Activated CD4-positive, alpha-beta T cell treated with anti-CD3 and anti-CD28 coated beads, Interleukin-2, amount 10 ng/mL, durations not matched to agents 24 days and 14 days (primary cell): ENCODE measurements around the gene TAF4B. TPM values are rescaled to one million over a fixed set of nuclear protein-coding genes. Genes with fewer than 3 reads are reported as not detected.
"Not testable (repeated sequence)": the region's sequence is repeated elsewhere in the genome, so short reads cannot be mapped to it uniquely, and the experiment has no call there.

Experiments used
- DNase-seq: peaks from one replicate; pipeline ENCODE4 v3.0.0; 2022
- H3K27ac Mint-ChIP-seq: one replicate; pipeline ENCODE4 v1.8.0; 2022; ENCODE audit warnings: mild to moderate bottlenecking, mixed read lengths
- H3K27me3 Mint-ChIP-seq: one replicate; pipeline ENCODE4 v1.8.0; 2022; ENCODE audit warnings: mixed read lengths
- H3K36me3 Mint-ChIP-seq: one replicate; pipeline ENCODE4 v1.8.0; 2022; ENCODE audit warnings: low read depth, mild to moderate bottlenecking, mixed read lengths
- H3K4me1 Mint-ChIP-seq: one replicate; pipeline ENCODE4 v1.8.0; 2021; ENCODE audit warnings: mixed read lengths
- H3K4me3 Mint-ChIP-seq: one replicate; pipeline ENCODE4 v1.8.0; 2022; ENCODE audit warnings: mild to moderate bottlenecking, moderate library complexity, mixed read lengths
- H3K9me3 Mint-ChIP-seq: one replicate; pipeline ENCODE4 v1.8.0; 2021; ENCODE audit warnings: mixed read lengths
- intact Hi-C: fragments of 100-400 bp; cut with micrococcal nuclease; formaldehyde crosslinking; loops from one replicate; pipeline ENCODE4 v1.15.1; 2023
- total RNA-seq: library from RNA; stranded (reverse); gene quantifications from 2 replicates; pipeline ENCODE4 v1.2.3, GENCODE V29; 2022

The TAF4B gene
- total RNA-seq, 1 donor from 2014 or later = 17.5 TPM

- H3K9me3 Mint-ChIP-seq = peaks cover 6% of the 10 kb centered on the region
- no peaks in the 10 kb centered on the region for H3K36me3 Mint-ChIP-seq
- H3K4me1 Mint-ChIP-seq = peaks cover 22% of the 10 kb centered on the region
- peak overlapping the region; percentile 91 for H3K27ac Mint-ChIP-seq
- DNase-seq = peak; percentile 88
- H3K4me3 Mint-ChIP-seq = peak overlapping the region; percentile 85
- intact Hi-C loops = loop anchor here (1.0 to 2.0 kb wide), 2 partner anchors 11 to 17 kb away; partner anchors contain the start of gene TAF4B
- no peaks in the 10 kb centered on the region for H3K27me3 Mint-ChIP-seq
Observed at GRCh38 chr18:26215247-26215970, 10.8 kb upstream of the TAF4B start.

- intact Hi-C loops = loop anchor here (5.0 kb wide), 3 partner anchors 33 to 322 kb away; partner anchors contain the start of gene KCTD1
- H3K4me1 Mint-ChIP-seq = peaks cover 26% of the 10 kb centered on the region
- DNase-seq = peak; percentile 69
Observed at GRCh38 chr18:26225022-26225693, 1.1 kb upstream of the TAF4B start.

GRCh38 chr18:26225915-26226228 is 373 bp upstream of the TAF4B start:
- peaks cover 6% of the 10 kb centered on the region for H3K36me3 Mint-ChIP-seq

More at GRCh38 chr18:26225022-26225693, 1.1 kb upstream of the TAF4B start:
- Mint-ChIP-seq H3K27me3 (peaks cover 8% of the 10 kb centered on the region), H3K27ac (no peak overlapping the region), H3K4me3 (peak overlapping the region; percentile 96), H3K36me3 (peaks cover 3% of the 10 kb centered on the region), H3K9me3 (no peaks in the 10 kb centered on the region)

GRCh38 chr18:26227051-26227670 is 916 bp downstream of the TAF4B start:
- no peak for DNase-seq
- Mint-ChIP-seq H3K27me3 (peaks cover 5% of the 10 kb centered on the region), H3K4me1 (peaks cover 29% of the 10 kb centered on the region), H3K9me3 (no peaks in the 10 kb centered on the region), H3K36me3 (peaks cover 9% of the 10 kb centered on the region), H3K27ac (peak overlapping the region; percentile 89), H3K4me3 (peak overlapping the region; percentile 96)
- intact Hi-C loops = loop anchor here (5.0 kb wide), 3 partner anchors 35 to 320 kb away; partner anchors contain the start of gene KCTD1

More at GRCh38 chr18:26225915-26226228, 373 bp upstream of the TAF4B start:
- intact Hi-C loops = loop anchor here (1.0 to 5.0 kb wide), 5 partner anchors 11 to 321 kb away; partner anchors contain the start of genes KCTD1 and SS18
- DNase-seq = no peak
- Mint-ChIP-seq H3K4me3 (peak overlapping the region; percentile 96), H3K27me3 (peaks cover 8% of the 10 kb centered on the region), H3K9me3 (no peaks in the 10 kb centered on the region), H3K27ac (peak overlapping the region; percentile 99), H3K4me1 (peaks cover 32% of the 10 kb centered on the region)

- intact Hi-C loops = loop anchor here (5.0 kb wide), 3 partner anchors 36 to 319 kb away; partner anchors contain the start of gene KCTD1
- peaks cover 5% of the 10 kb centered on the region for H3K27me3 Mint-ChIP-seq
- no peak overlapping the region for H3K27ac Mint-ChIP-seq
- peaks cover 11% of the 10 kb centered on the region for H3K36me3 Mint-ChIP-seq
- DNase-seq = no peak
- no peaks in the 10 kb centered on the region for H3K9me3 Mint-ChIP-seq
- peak overlapping the region; percentile 96 for H3K4me3 Mint-ChIP-seq
- peaks cover 35% of the 10 kb centered on the region for H3K4me1 Mint-ChIP-seq
Observed at GRCh38 chr18:26228562-26229260, 2.5 kb downstream of the TAF4B start.

GRCh38 chr18:26230497-26230896 is 4.3 kb downstream of the TAF4B start:
- no peak overlapping the region for H3K27ac Mint-ChIP-seq
- peak; percentile 49 for DNase-seq
- no peak overlapping the region for H3K4me3 Mint-ChIP-seq
- intact Hi-C loops = no loop called here
- no peaks in the 10 kb centered on the region for H3K27me3 Mint-ChIP-seq
- peaks cover 13% of the 10 kb centered on the region for H3K36me3 Mint-ChIP-seq
- peaks cover 34% of the 10 kb centered on the region for H3K4me1 Mint-ChIP-seq
- no peaks in the 10 kb centered on the region for H3K9me3 Mint-ChIP-seq

- DNase-seq = peak; percentile 48
- Mint-ChIP-seq H3K36me3 (peaks cover 17% of the 10 kb centered on the region), H3K4me1 (peaks cover 28% of the 10 kb centered on the region), H3K27ac (no peak overlapping the region), H3K27me3 (no peaks in the 10 kb centered on the region), H3K9me3 (no peaks in the 10 kb centered on the region), H3K4me3 (no peak overlapping the region)
- intact Hi-C loops = no loop called here
Observed at GRCh38 chr18:26233208-26233607, 7.0 kb downstream of the TAF4B start.

- H3K27ac Mint-ChIP-seq, H3K4me3 Mint-ChIP-seq, H3K27me3 Mint-ChIP-seq, intact Hi-C loops, DNase-seq, H3K9me3 Mint-ChIP-seq: not testable (repeated sequence)
- peaks cover 14% of the 10 kb centered on the region for H3K4me1 Mint-ChIP-seq
- peaks cover 25% of the 10 kb centered on the region for H3K36me3 Mint-ChIP-seq
Observed at GRCh38 chr18:26237363-26237762, 11.1 kb downstream of the TAF4B start.

- DNase-seq, H3K4me3 Mint-ChIP-seq, H3K9me3 Mint-ChIP-seq, H3K27me3 Mint-ChIP-seq, H3K27ac Mint-ChIP-seq, intact Hi-C loops: not testable (repeated sequence)
- Mint-ChIP-seq H3K4me1 (peaks cover 12% of the 10 kb centered on the region), H3K36me3 (peaks cover 33% of the 10 kb centered on the region)
Observed at GRCh38 chr18:26238718-26239117, 12.5 kb downstream of the TAF4B start.

- H3K4me3 Mint-ChIP-seq, H3K4me1 Mint-ChIP-seq, DNase-seq, H3K9me3 Mint-ChIP-seq, H3K27me3 Mint-ChIP-seq, H3K27ac Mint-ChIP-seq, intact Hi-C loops: not testable (repeated sequence)
- peaks cover 29% of the 10 kb centered on the region for H3K36me3 Mint-ChIP-seq
Observed at GRCh38 chr18:26242392-26242791, 16.1 kb downstream of the TAF4B start.

GRCh38 chr18:26245434-26245833 is 19.2 kb downstream of the TAF4B start:
- H3K27ac Mint-ChIP-seq, H3K4me1 Mint-ChIP-seq, H3K27me3 Mint-ChIP-seq, intact Hi-C loops, H3K9me3 Mint-ChIP-seq, DNase-seq, H3K4me3 Mint-ChIP-seq: not testable (repeated sequence)
- H3K36me3 Mint-ChIP-seq = peaks cover 21% of the 10 kb centered on the region

- intact Hi-C loops = no loop called here
- no peaks in the 10 kb centered on the region for H3K36me3 Mint-ChIP-seq
- peaks cover 12% of the 10 kb centered on the region for H3K4me1 Mint-ChIP-seq
- H3K27ac Mint-ChIP-seq = no peak overlapping the region
- DNase-seq = no peak
- no peaks in the 10 kb centered on the region for H3K27me3 Mint-ChIP-seq
- H3K9me3 Mint-ChIP-seq = no peaks in the 10 kb centered on the region
- no peak overlapping the region for H3K4me3 Mint-ChIP-seq
Observed at GRCh38 chr18:26252411-26252810, 26.2 kb downstream of the TAF4B start.

- DNase-seq, H3K27ac Mint-ChIP-seq, H3K27me3 Mint-ChIP-seq, H3K9me3 Mint-ChIP-seq, H3K36me3 Mint-ChIP-seq, intact Hi-C loops, H3K4me3 Mint-ChIP-seq: not testable (repeated sequence)
- H3K4me1 Mint-ChIP-seq = peaks cover 12% of the 10 kb centered on the region
Observed at GRCh38 chr18:26254808-26255207, 28.6 kb downstream of the TAF4B start.
